Measurements from ENCODE around the gene CCDC92. TPM values are rescaled to one million over a fixed set of nuclear protein-coding genes. Genes with fewer than 3 reads are reported as not detected.

CCDC92 gene
- total and polyA plus RNA-seq, 2 of the 8 experiments (the other 6 are each of a cell fraction or from before 2014, with no cell fraction given) = 0.43 to 0.51 TPM

DNA sequence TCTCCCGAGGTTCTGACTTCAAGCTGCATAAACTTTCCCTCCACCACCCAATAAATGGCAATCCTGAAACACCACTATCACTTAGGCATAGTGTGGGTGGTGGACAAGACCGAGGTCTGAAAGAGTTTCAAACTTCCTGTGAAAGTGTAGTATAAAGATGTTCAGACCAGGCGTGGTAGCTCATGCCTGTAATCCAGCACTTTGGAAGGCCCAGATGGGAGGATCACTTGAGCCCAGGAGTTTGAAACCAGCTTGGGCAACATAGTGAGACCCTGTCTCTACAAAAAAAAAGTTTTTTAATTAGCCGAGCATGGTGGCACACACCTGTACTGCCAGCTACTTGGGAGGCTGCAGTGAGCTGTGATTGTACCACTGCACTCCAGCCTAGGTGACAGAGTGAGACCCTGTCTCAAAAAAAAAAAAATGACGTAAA lies 61.9 kb downstream of the CCDC92 start (continued):
- TF ChIP-seq CTCF (IDR thresholded peaks at IDR 0.05; ENCODE audit: control extremely low read depth in 1 of 3, insufficient read depth in 1 of 3, low read depth in 1 of 3, low read length in 3 of 3) = no peak
- TF ChIP-seq, protein P1, sequence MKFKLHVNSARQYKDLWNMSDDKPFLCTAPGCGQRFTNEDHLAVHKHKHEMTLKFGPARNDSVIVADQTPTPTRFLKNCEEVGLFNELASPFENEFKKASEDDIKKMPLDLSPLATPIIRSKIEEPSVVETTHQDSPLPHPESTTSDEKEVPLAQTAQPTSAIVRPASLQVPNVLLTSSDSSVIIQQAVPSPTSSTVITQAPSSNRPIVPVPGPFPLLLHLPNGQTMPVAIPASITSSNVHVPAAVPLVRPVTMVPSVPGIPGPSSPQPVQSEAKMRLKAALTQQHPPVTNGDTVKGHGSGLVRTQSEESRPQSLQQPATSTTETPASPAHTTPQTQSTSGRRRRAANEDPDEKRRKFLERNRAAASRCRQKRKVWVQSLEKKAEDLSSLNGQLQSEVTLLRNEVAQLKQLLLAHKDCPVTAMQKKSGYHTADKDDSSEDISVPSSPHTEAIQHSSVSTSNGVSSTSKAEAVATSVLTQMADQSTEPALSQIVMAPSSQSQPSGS (IDR thresholded peaks at IDR 0.05; ENCODE audit: low read length) = no peak
- TF ChIP-seq ASH2L (IDR thresholded peaks at IDR 0.05; ENCODE audit: low read length) = no peak
- TF ChIP-seq CHD1 (IDR thresholded peaks at IDR 0.05; ENCODE audit: low read depth, low read length) = no peak
- TF ChIP-seq YY1 (IDR thresholded peaks at IDR 0.05; ENCODE audit: low read depth, low read length) = no peak
- no peak for TF ChIP-seq MAX (IDR thresholded peaks at IDR 0.05)
- no peak for TF ChIP-seq ZNF274 (IDR thresholded peaks at IDR 0.05; ENCODE audit: borderline replicate concordance, extremely low read depth, low read length)
